ENCODE measurements around the gene MRPL48.
A peak's percentile ranks its signal among the peaks of the same experiment; 100 is the strongest.

The MRPL48 gene

GRCh38 chr11:73893041-73893440 lies 105.4 kb downstream of the MRPL48 start:
- DNase-seq (ENCODE audit: low spot score): no peak

- no peak for DNase-seq (ENCODE audit: low spot score)
Measured at GRCh38 chr11:73894725-73895335, 107.2 kb downstream of the MRPL48 start.

- DNase-seq (ENCODE audit: low spot score): no peak
Measured at GRCh38 chr11:73902303-73902702, 114.6 kb downstream of the MRPL48 start.

- peak; percentile 4 for DNase-seq (ENCODE audit: low spot score)
Measured at GRCh38 chr11:73907191-73907590, 119.5 kb downstream of the MRPL48 start.

- DNase-seq (ENCODE audit: low spot score): no peak
Measured at GRCh38 chr11:73912026-73912425, 124.4 kb downstream of the MRPL48 start.

- DNase-seq (ENCODE audit: low spot score): no peak
Measured at GRCh38 chr11:73913472-73913871, 125.8 kb downstream of the MRPL48 start.

GRCh38 chr11:73914284-73914683 lies 126.6 kb downstream of the MRPL48 start:
- no peak for DNase-seq (ENCODE audit: low spot score)

Measured in LoVo (cell line).